Right atrium auricular region (tissue), 2 donors: ENCODE results near the gene ACOT2. TPM values are rescaled to one million over a fixed set of nuclear protein-coding genes. Genes with fewer than 3 reads are reported as not detected.
A peak's percentile ranks its signal among the peaks of the same experiment; 100 is the strongest.

Experiments
- DNase-seq: peaks from one replicate; pipeline ENCODE4 v3.0.0-alpha.2; 2019; ENCODE audit warnings: low spot score
- H3K27ac ChIP-seq, 2 donors: fragments of 200-600 bp; sonication (generic); 1 replicate in 1 of 2; 2 replicates in 1 of 2; pipeline ENCODE4 v1.5.1; 2016 to 2019
- H3K27me3 ChIP-seq, 2 donors: fragments of 200-600 bp; sonication (generic); one replicate each; pipeline versions ENCODE4 v1.5.1 to v1.6.0; 2017 to 2019
- H3K36me3 ChIP-seq: fragments of 200-600 bp; sonication (generic); one replicate; pipeline ENCODE4 v1.5.1; 2016
- H3K4me1 ChIP-seq, 2 donors: fragments of 200-600 bp; sonication (generic); one replicate each; pipeline versions ENCODE4 v1.5.1 to v1.6.0; 2017 to 2019
- H3K4me3 ChIP-seq, 2 donors: fragments of 200-600 bp; sonication (generic); 1 replicate in 1 of 2; 2 replicates in 1 of 2; pipeline ENCODE4 v1.5.1; 2017 to 2019; ENCODE audit warnings: mild to moderate bottlenecking in 1 of 2, moderate library complexity in 1 of 2
- H3K9me3 ChIP-seq, 2 donors: fragments of 200-600 bp; sonication (generic); one replicate each; pipeline ENCODE4 v1.5.1; 2019
- total RNA-seq, 2 donors: library from RNA; depleted of rRNA; stranded (reverse); fragments of >200 nt; gene quantifications; one replicate each; pipeline ENCODE4 v1.1.0, GENCODE V29; 2016
- TF ChIP-seq, protein P1 (sequence below), 2 donors: fragments of 200-600 bp; sonication (generic); IDR thresholded peaks; one replicate each; pipeline ENCODE4 v1.5.1; 2019; ENCODE audit warnings: antibody characterized with exemption in 2 of 2

Gene ACOT2
- total RNA-seq, 2 donors from 2014 or later, result 119 to 154 TPM

DNA sequence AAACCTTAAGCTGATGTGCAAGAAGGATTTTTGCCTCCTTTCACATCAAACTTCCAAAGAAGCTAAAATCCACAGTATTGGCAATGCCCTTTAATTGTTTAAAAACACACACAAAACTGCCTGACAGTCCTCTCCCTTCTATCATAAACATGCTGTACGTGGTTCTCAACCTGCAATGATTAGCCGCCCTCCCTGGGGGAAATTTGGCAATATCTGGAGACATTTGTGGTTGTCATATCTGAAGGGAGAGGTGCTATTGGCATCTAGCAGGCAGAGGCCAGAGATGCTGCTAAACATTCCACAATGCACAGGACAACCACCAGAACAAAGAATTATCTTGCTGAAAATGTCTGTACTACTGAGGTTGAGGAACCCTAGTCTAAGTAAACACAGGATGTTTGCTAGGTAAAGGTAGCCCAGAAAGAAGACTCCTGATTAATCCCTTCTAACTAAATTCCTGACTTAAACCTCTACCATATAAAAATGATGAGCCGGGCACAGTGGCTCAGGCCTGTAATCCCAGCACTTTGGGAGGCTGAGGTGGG, 44.5 kb downstream of the ACOT2 start:
- Histone ChIP-seq H3K4me3 (peak overlapping the region in 1 of 2 donors; percentile 68), H3K36me3 (no peaks in the 10 kb centered on the region), H3K9me3 (no peaks in the 10 kb centered on the region), H3K27ac (no peak overlapping the region), H3K4me1 (no peaks in the 10 kb centered on the region), H3K27me3 (no peaks in the 10 kb centered on the region)
- TF ChIP-seq, protein P1, sequence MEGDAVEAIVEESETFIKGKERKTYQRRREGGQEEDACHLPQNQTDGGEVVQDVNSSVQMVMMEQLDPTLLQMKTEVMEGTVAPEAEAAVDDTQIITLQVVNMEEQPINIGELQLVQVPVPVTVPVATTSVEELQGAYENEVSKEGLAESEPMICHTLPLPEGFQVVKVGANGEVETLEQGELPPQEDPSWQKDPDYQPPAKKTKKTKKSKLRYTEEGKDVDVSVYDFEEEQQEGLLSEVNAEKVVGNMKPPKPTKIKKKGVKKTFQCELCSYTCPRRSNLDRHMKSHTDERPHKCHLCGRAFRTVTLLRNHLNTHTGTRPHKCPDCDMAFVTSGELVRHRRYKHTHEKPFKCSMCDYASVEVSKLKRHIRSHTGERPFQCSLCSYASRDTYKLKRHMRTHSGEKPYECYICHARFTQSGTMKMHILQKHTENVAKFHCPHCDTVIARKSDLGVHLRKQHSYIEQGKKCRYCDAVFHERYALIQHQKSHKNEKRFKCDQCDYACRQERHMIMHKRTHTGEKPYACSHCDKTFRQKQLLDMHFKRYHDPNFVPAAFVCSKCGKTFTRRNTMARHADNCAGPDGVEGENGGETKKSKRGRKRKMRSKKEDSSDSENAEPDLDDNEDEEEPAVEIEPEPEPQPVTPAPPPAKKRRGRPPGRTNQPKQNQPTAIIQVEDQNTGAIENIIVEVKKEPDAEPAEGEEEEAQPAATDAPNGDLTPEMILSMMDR (IDR thresholded peaks at IDR 0.05), result no peak
- DNase-seq, result no peak

DNA sequence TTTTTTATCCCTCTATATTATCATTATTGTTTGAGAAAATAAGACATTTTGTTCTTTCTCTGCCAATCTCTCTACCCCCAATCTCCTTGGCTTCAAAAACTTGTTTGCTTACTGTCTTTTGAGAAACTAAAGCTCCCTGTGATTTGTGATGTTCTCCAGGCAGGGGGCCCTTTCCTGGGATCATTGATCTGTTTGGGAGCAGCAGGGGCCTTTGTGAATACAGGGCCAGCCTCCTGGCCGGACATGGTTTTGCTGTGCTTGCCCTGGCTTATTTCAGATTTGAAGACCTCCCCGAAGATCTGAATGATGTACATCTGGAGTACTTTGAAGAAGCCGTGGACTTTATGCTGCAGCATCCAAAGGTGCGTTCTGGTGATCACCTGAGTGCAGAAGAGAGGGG, 47.8 kb downstream of the ACOT2 start:
- Histone ChIP-seq H3K27me3 (no peaks in the 10 kb centered on the region), H3K4me3 (no peak overlapping the region), H3K36me3 (no peaks in the 10 kb centered on the region), H3K27ac (no peak overlapping the region), H3K4me1 (no peaks in the 10 kb centered on the region), H3K9me3 (no peaks in the 10 kb centered on the region)
- no peak for DNase-seq
- TF ChIP-seq, protein P1 (IDR thresholded peaks at IDR 0.05), result no peak

DNA sequence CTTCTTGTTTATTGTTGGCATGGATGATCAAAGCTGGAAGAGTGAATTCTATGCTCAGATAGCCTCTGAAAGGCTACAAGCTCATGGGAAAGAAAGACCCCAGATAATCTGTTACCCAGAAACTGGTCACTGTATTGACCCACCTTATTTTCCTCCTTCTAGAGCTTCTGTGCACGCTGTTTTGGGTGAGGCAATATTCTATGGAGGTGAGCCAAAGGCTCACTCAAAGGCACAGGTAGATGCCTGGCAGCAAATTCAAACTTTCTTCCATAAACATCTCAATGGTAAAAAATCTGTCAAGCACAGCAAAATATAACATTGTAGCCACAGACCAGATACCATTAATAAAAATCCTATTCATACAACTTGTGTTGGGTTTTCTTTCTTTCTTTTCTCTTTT, 50.5 kb downstream of the ACOT2 start:
- Histone ChIP-seq H3K4me1 (no peaks in the 10 kb centered on the region), H3K4me3 (no peak overlapping the region), H3K27ac (no peak overlapping the region), H3K36me3 (no peaks in the 10 kb centered on the region), H3K27me3 (no peaks in the 10 kb centered on the region), H3K9me3 (no peaks in the 10 kb centered on the region)
- TF ChIP-seq, protein P1 (IDR thresholded peaks at IDR 0.05), result no peak
- DNase-seq, result no peak

DNA sequence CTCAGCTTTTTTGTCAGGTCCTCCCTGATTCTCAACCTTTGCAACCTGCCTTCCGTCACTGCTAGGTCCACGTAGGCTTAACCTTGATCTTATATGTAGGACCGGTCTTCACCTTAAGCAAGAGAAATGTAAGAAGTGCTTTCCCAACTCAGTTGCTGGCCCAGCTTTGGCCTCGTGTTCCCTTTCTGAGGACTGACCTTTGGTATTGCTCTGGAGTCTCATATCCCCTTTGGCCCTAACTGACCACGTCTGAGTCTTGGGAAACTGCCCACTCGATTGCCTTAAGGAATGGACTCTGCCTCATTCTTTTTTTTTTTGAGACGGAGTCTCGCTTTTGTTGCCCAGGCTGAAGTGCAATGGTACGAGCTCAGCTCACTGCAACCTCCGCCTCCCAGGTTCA, 51.3 kb downstream of the ACOT2 start:
- Histone ChIP-seq H3K4me1 (no peaks in the 10 kb centered on the region), H3K9me3 (no peaks in the 10 kb centered on the region), H3K4me3 (no peak overlapping the region), H3K27me3 (no peaks in the 10 kb centered on the region), H3K27ac (no peak overlapping the region), H3K36me3 (no peaks in the 10 kb centered on the region)
- no peak for DNase-seq
- TF ChIP-seq, protein P1 (IDR thresholded peaks at IDR 0.05), result no peak

DNA sequence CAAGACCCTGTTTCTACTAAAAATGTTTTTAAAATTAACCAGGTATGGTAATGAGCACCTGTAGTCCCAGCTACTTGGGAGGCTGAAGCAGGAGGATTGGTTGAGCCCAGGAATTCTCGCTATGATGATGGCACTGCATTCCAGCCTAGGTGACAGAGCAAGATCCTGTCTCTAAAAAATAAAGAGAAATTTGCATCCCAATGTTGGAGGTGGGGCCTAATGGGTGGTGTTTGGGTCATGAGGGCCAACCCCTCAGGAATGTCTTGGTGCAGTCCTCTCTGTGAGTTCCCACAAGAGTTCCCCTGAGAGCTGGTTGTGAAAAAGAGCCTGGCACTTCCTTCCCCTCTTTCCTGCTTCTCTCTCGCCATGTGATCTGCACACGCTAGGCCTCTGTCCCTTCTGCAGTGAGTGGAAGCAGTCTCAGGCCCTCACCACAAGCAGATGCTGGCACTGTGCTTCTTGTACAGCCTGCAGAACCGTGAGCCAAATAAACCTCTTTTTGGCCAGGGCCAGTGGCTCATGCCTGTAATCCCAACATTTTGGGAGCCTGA, 54.6 kb downstream of the ACOT2 start:
- H3K27ac ChIP-seq, result no peak overlapping the region
- TF ChIP-seq, protein P1 (IDR thresholded peaks at IDR 0.05), result no peak
- no peaks in the 10 kb centered on the region for H3K36me3 ChIP-seq
- no peaks in the 10 kb centered on the region for H3K4me1 ChIP-seq
- no peak for DNase-seq
- no peaks in the 10 kb centered on the region for H3K27me3 ChIP-seq
- no peak overlapping the region for H3K4me3 ChIP-seq
- H3K9me3 ChIP-seq, result no peaks in the 10 kb centered on the region

Other genes starting within 250 kb of the ACOT2 start
- gene NUMB, start 110.7 kb upstream of the ACOT2 start, total RNA-seq, result 10 to 100 TPM; 24.6 to 31.9 TPM
- gene RIOX1, start 78.3 kb upstream of the ACOT2 start, total RNA-seq, result 10 to 100 TPM; 14.0 to 15.6 TPM
- gene ACOT1, start 32.1 kb upstream of the ACOT2 start, total RNA-seq, result 10 to 100 TPM; 13.6 to 19.8 TPM
- gene HEATR4, start 10.3 kb upstream of the ACOT2 start, total RNA-seq, result under 1 TPM in 1 of 2 donors, not detected in 1; 0.24 TPM
- under 1 TPM; 0.52 to 0.63 TPM for gene ACOT4, start 22.7 kb downstream of the ACOT2 start, total RNA-seq
- gene ACOT6, start 43.3 kb downstream of the ACOT2 start, total RNA-seq, result not detected
- gene DNAL1, start 75.8 kb downstream of the ACOT2 start, total RNA-seq, result 1 to 10 TPM; 5.7 to 7.8 TPM
- gene PNMA1, start 145.2 kb downstream of the ACOT2 start, total RNA-seq, result 10 to 100 TPM; 17.1 to 18.3 TPM